Cardiac fibroblast (primary cell): ENCODE data around the gene SARS2.

ENCODE experiments used
- DNase-seq, 2 donors: peaks; one replicate each; pipeline versions ENCODE4 v3.0.0 to v3.0.0-alpha.2; 2010; ENCODE audit warnings: low read depth in 2 of 2
- H3K4me3 ChIP-seq, 2 donors: replicated peaks in 1 of 2; 1 replicate in 1 of 2; 2 replicates in 1 of 2; pipeline ENCODE4 v1.5.1; 2011; ENCODE audit warnings: low read depth in 2 of 2, low read length in 2 of 2, mild to moderate bottlenecking in 2 of 2, moderate library complexity in 1 of 2
- TF ChIP-seq, protein P1 (sequence below): IDR thresholded peaks from one replicate; pipeline ENCODE4 v1.5.1; 2011; ENCODE audit warnings: low read depth, mild to moderate bottlenecking, low read length, inconsistent platforms

SARS2 gene

DNA sequence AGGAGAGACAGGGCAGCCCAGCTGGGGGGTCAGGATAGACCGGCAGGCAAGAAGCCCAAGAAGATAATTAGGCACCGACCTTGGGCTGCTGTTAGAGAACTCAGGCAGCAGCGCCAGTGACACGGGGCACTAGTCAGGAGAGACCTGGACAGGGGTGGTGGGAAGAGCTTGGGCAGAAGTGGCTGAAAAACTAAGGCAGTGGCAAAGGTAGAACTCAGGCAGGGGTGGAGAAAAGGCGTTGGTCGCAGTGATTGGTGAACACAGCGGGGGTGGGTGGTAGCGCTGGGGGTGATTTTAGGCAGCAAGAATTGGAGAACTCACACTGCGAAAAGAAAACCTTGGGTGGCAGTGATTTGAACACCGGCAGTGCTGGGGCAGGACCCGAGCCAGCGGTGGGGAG is 22.9 kb downstream of the SARS2 start:
- DNase-seq, result no peak
- no peak overlapping the region for H3K4me3 ChIP-seq
- TF ChIP-seq, protein P1, sequence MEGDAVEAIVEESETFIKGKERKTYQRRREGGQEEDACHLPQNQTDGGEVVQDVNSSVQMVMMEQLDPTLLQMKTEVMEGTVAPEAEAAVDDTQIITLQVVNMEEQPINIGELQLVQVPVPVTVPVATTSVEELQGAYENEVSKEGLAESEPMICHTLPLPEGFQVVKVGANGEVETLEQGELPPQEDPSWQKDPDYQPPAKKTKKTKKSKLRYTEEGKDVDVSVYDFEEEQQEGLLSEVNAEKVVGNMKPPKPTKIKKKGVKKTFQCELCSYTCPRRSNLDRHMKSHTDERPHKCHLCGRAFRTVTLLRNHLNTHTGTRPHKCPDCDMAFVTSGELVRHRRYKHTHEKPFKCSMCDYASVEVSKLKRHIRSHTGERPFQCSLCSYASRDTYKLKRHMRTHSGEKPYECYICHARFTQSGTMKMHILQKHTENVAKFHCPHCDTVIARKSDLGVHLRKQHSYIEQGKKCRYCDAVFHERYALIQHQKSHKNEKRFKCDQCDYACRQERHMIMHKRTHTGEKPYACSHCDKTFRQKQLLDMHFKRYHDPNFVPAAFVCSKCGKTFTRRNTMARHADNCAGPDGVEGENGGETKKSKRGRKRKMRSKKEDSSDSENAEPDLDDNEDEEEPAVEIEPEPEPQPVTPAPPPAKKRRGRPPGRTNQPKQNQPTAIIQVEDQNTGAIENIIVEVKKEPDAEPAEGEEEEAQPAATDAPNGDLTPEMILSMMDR, result no peak

DNA sequence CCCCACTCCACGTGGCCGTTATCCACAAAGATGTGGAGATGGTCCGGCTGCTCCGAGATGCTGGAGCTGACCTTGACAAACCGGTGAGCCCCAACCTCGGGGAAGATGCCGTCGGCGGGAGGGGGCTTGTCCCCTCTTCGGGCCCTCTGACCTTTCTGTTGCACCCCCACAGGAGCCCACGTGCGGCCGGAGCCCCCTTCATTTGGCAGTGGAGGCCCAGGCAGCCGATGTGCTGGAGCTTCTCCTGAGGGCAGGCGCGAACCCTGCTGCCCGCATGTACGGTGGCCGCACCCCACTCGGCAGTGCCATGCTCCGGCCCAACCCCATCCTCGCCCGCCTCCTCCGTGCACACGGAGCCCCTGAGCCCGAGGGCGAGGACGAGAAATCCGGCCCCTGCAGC is 23.3 kb downstream of the SARS2 start:
- TF ChIP-seq, protein P1, result no peak
- H3K4me3 ChIP-seq, result no peak overlapping the region
- DNase-seq, result no peak

DNA sequence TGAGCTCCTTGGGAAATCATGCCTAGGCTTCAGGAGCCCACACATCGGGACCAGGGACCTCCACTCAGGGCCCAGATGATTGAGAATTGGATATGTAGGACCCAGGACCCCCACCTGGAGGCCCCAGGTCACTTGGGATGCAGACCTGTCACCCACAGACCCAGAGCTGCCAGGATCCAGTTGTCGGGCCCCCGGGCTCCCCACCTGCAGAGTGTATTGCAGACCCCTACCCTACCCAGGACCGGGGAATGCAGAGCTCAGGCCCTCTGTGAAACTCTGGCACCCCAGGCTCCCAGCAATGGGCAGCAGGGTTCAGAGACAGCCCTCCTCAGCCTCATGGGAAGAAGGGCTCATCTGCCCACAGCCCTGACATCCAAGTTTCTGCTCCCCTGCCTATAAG is 24.9 kb downstream of the SARS2 start:
- DNase-seq, result no peak
- H3K4me3 ChIP-seq, result no peak overlapping the region
- TF ChIP-seq, protein P1, result no peak

DNA sequence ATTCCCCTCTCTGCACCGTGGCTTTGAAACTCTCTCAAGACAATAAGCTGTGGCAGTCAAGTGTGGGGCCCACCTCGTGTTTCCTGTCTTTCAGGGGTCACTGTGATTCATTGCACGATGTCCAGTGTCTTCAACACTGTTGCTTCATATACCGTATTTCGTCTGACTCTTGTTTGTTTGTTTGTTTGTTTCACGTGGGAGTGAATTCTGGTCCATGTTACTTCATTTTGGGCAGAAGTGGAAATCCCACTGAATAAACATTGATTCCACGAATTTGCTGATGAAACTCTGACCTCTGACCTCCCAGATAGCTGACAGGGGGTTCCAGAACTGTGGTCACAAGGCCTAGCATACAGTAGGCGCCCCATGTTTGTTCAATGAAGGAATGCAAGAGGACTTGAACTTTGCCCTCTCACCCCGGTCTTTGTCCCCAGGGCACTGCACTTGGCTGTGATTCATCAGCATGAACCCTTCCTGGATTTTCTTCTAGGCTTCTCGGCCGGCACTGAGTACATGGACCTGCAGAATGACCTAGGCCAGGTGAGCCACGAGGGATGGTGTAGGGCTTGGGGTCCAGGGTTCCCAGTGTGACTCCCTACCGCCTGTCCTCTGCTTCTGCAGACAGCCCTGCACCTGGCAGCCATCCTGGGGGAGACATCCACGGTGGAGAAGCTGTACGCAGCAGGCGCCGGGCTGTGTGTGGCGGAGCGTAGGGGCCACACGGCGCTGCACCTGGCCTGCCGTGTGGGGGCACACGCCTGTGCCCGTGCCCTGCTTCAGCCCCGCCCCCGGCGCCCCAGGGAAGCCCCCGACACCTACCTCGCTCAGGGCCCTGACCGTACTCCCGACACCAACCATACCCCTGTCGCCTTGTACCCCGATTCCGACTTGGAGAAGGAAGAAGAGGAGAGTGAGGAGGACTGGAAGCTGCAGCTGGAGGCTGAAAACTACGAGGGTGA is 25.7 kb downstream of the SARS2 start:
- DNase-seq, result peak in 1 of 2 donors; percentile 11
- TF ChIP-seq, protein P1, result no peak
- H3K4me3 ChIP-seq, result no peak overlapping the region

DNA sequence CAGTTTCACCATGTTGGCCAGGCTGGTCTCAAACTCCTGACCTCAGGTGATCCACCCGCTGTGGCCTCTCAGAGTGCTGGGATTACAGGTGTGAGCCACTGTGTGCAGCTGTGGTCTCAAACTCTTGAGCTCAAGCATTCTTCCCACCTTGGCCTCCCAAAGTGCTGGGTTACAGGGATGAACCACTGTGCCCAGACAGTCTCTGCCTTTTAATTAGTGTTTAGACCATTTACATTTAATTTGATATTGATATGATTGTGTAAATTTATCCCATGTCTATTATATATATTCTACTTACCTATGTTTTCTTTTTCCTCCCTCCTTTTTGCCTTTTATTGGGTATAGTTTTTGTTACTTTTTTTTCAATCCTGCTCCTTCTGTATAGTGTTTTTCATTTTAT is 28.9 kb downstream of the SARS2 start:
- DNase-seq, result no peak
- H3K4me3 ChIP-seq, result no peak overlapping the region
- TF ChIP-seq, protein P1, result no peak

DNA sequence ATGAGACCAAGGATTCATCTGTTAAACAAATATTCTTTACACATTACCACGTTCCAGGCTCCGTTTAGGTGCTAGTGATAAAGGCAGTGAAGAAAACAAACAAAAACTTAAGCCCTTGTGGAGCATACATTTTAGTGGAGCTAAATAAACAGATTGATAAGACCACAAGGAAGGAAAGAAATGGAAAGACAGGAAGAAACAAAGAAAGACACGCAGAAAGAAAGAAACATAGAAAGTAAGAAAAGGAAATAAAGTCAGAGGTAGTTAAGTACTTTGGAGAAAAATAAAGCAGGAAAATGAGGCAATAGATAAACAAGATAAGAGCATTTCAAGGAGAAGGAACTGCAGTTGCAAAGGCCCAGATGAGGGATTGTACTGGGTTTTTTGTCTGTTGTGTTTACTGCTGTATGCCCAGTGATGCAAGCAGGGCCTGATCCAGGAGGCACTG is 29.8 kb downstream of the SARS2 start:
- peak overlapping the region; percentile 78 to 93 for H3K4me3 ChIP-seq
- DNase-seq, result peak; percentile 17 to 29
- TF ChIP-seq, protein P1, result no peak

DNA sequence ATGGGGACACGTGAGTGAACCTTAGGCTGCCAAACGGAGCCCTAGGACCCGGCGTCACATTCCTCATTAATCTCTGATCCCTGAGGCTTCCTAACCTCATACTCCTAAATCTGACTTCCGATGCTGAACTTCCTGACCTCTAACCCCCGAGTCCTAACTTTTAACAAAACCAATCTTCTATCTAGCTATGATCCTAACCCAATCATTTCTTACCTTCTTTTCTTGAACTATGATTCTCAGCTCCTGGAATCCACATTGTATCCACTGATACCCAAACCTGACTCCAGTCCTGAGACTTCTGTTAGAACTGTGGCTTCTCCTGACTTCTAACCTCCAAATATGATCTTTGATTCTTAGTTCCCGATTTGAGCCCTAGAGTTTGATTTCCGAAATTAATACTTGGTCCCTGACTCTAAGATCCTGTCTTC is 30.3 kb downstream of the SARS2 start:
- DNase-seq, result no peak
- peak overlapping the region; percentile 78 to 93 for H3K4me3 ChIP-seq
- TF ChIP-seq, protein P1, result no peak
